ENCODE data around the gene TPT1. TPM values are rescaled to one million over a fixed set of nuclear protein-coding genes. Genes with fewer than 3 reads are reported as not detected.
A peak's percentile ranks its signal among the peaks of the same experiment; 100 is the strongest.
"Not testable (repeated sequence)": the region's sequence is repeated elsewhere in the genome, so short reads cannot be mapped to it uniquely, and the experiment has no call there.

Gene TPT1
- total RNA-seq = 2,606 and 2,653 TPM in 2 replicates

GRCh38 chr13:45341034-45341798, at the start of gene TPT1:
Gene TPT1, minus strand, starts transcription at chr13:45341183. Its CDS starts 114 bp downstream, at chr13:45341069.
- H3K4me3 Mint-ChIP-seq (ENCODE audit: low read depth) = peak within 1 kb of the TSS; percentile 99
- peaks cover 71% of the 10 kb centered on the region for H3K36me3 Mint-ChIP-seq (ENCODE audit: low read depth)
- intact Hi-C loops (cut with micrococcal nuclease) = loop anchor here (1.0 to 5.0 kb wide), 7 partner anchors 26 to 826 kb away; partner anchors contain the start of genes COG3 and GTF2F2
- no peaks in the 10 kb centered on the region for H3K9me3 Mint-ChIP-seq
- H3K4me1 Mint-ChIP-seq (ENCODE audit: low read depth) = peaks cover 40% of the 10 kb centered on the region
- H3K27ac Mint-ChIP-seq = peak within 1 kb of the TSS; percentile 99
- DNase-seq (ENCODE audit: low spot score) = peak; percentile 99
- H3K27me3 Mint-ChIP-seq (ENCODE audit: low read depth) = no peaks in the 10 kb centered on the region

DNA sequence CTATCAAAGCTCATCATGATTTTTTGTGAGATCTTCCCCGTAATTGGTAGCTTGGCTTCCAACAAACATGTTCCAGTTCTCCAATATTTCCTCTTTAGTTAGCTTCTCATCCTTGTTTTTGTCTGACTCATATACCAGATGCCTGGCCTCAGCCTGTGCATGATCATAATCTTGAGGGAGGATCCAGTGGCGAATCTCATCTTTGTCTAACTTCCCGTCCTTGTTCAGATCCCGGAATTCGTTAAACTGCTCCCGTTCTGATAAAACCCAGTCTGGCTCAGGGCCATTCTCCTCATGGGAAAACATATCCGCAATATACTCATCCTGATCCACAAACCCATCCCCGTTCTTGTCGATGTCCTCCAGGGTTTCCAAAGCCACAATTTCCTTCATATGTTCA, 49.4 kb upstream of the TPT1 start:
- H3K27me3 Mint-ChIP-seq (ENCODE audit: low read depth); H3K27ac Mint-ChIP-seq; H3K9me3 Mint-ChIP-seq; intact Hi-C loops (cut with micrococcal nuclease); DNase-seq (ENCODE audit: low spot score); H3K4me3 Mint-ChIP-seq (ENCODE audit: low read depth): not testable (repeated sequence)
- H3K36me3 Mint-ChIP-seq (ENCODE audit: low read depth) = peaks cover 36% of the 10 kb centered on the region
- peaks cover 13% of the 10 kb centered on the region for H3K4me1 Mint-ChIP-seq (ENCODE audit: low read depth)

GRCh38 chr13:45388664-45389063, 47.7 kb upstream of the TPT1 start:
- no peaks in the 10 kb centered on the region for H3K9me3 Mint-ChIP-seq
- intact Hi-C loops (cut with micrococcal nuclease) = no loop called here
- DNase-seq (ENCODE audit: low spot score) = no peak
- no peaks in the 10 kb centered on the region for H3K27me3 Mint-ChIP-seq (ENCODE audit: low read depth)
- no peak overlapping the region for H3K4me3 Mint-ChIP-seq (ENCODE audit: low read depth)
- peaks cover 44% of the 10 kb centered on the region for H3K36me3 Mint-ChIP-seq (ENCODE audit: low read depth)
- peaks cover 4% of the 10 kb centered on the region for H3K4me1 Mint-ChIP-seq (ENCODE audit: low read depth)
- no peak overlapping the region for H3K27ac Mint-ChIP-seq

DNA sequence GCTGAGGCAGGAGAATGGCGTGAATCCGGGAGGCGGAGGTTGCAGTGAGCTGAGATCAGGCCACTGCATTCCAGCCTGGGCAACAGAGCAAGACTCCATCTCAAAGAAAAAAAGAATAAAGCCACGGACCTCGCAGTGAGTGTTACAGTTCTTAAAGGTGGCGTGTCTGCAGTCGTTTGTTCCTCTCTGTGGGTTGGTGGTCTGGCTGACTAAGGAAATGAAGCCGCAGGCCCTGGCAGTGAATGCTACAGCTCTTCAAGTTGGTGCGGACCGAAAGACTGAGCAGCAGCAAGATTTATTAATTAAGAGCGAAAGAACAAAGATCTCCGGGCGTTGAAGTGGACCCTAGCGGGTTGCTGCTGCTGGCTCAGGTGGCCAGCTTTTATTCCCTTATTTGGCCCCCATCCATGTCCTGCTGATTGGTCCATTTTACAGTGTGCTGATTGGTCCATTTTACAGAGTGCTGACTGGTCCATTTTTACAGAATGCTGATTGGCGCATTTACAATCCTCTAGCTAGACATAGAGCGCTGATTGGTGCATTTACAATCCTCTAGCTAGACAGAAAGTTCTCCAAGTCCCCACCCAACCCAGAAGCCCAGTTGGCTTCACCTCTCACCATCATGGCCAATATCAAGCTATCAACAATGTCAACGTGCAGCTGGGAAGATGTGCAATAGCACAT, 46.1 kb upstream of the TPT1 start:
- H3K36me3 Mint-ChIP-seq (ENCODE audit: low read depth) = peaks cover 36% of the 10 kb centered on the region
- H3K4me3 Mint-ChIP-seq (ENCODE audit: low read depth); DNase-seq (ENCODE audit: low spot score); intact Hi-C loops (cut with micrococcal nuclease); H3K9me3 Mint-ChIP-seq; H3K27me3 Mint-ChIP-seq (ENCODE audit: low read depth); H3K27ac Mint-ChIP-seq; H3K4me1 Mint-ChIP-seq (ENCODE audit: low read depth): not testable (repeated sequence)

DNA sequence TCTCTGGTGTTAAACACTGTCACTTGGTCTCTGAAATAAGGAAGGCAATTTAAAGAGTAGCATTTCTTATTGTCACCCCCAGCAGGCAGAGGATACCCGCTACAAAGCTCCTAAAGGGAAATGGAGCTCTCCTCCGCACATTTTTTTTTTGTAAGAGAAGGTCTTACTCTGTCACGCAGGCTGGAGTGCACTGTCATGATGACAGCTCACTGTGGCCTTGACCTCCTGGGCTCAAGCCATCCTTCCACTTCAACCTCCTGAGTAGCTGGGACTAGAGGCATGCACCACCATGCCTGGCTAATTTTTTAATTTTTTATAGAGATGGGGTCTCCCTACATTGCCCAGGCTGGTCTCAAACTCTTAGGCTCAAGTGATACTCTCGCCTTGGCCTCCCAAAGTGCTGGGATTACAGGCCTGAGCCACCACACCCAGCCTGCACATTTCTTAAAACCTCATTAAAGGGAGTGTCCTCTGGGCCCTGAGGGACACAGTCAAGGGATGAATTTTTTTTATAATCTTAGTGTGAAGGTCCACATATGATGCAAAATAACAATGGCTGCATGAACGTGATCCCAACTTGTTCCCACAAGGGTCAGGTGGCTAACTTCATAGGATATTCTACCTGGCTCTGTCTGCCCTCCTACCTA, 45.0 kb upstream of the TPT1 start:
- no peaks in the 10 kb centered on the region for H3K9me3 Mint-ChIP-seq
- no peak overlapping the region for H3K27ac Mint-ChIP-seq
- no peaks in the 10 kb centered on the region for H3K27me3 Mint-ChIP-seq (ENCODE audit: low read depth)
- peaks cover 33% of the 10 kb centered on the region for H3K36me3 Mint-ChIP-seq (ENCODE audit: low read depth)
- intact Hi-C loops (cut with micrococcal nuclease) = no loop called here
- no peak overlapping the region for H3K4me3 Mint-ChIP-seq (ENCODE audit: low read depth)
- peaks cover 4% of the 10 kb centered on the region for H3K4me1 Mint-ChIP-seq (ENCODE audit: low read depth)
- DNase-seq (ENCODE audit: low spot score) = no peak

GRCh38 chr13:45385320-45385719, 44.3 kb upstream of the TPT1 start:
- Mint-ChIP-seq H3K4me3 (ENCODE audit: low read depth) (no peak overlapping the region), H3K27ac (no peak overlapping the region)
- intact Hi-C loops (cut with micrococcal nuclease) = no loop called here

GRCh38 chr13:45384474-45385174, 43.6 kb upstream of the TPT1 start:
- DNase-seq (ENCODE audit: low spot score) = no peak
- Mint-ChIP-seq H3K4me3 (ENCODE audit: low read depth) (no peak overlapping the region), H3K9me3 (no peaks in the 10 kb centered on the region), H3K27me3 (ENCODE audit: low read depth) (no peaks in the 10 kb centered on the region), H3K27ac (no peak overlapping the region), H3K4me1 (ENCODE audit: low read depth) (peaks cover 4% of the 10 kb centered on the region), H3K36me3 (ENCODE audit: low read depth) (peaks cover 24% of the 10 kb centered on the region)
- intact Hi-C loops (cut with micrococcal nuclease) = no loop called here

More at GRCh38 chr13:45385320-45385719, 44.3 kb upstream of the TPT1 start:
- DNase-seq (ENCODE audit: low spot score) = no peak
- Mint-ChIP-seq H3K36me3 (ENCODE audit: low read depth) (peaks cover 26% of the 10 kb centered on the region), H3K27me3 (ENCODE audit: low read depth) (no peaks in the 10 kb centered on the region), H3K9me3 (no peaks in the 10 kb centered on the region), H3K4me1 (ENCODE audit: low read depth) (peaks cover 4% of the 10 kb centered on the region)

DNA sequence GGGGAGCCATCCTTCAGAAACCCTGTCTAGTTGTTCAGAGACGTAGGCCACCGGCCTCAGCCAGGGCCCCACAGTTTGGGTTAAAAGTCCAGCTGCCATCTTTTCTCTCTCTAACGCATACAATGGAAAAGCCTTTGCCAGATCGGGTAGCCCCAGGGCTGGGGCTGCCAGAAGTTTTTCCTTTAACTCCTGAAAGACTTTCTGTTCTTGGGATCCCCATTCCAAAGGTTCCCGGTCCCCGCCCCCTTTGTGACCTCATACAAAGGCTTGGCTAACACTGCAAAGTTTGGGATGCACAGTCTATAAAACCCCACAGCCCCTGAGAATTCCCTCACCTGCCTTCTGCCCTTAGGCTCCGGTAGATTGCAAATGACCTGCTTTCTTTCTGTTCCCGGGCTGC, 41.8 kb upstream of the TPT1 start:
- H3K36me3 Mint-ChIP-seq (ENCODE audit: low read depth) = peaks cover 23% of the 10 kb centered on the region
- H3K27me3 Mint-ChIP-seq (ENCODE audit: low read depth); intact Hi-C loops (cut with micrococcal nuclease); H3K4me3 Mint-ChIP-seq (ENCODE audit: low read depth); H3K27ac Mint-ChIP-seq; H3K4me1 Mint-ChIP-seq (ENCODE audit: low read depth); DNase-seq (ENCODE audit: low spot score); H3K9me3 Mint-ChIP-seq: not testable (repeated sequence)

DNA sequence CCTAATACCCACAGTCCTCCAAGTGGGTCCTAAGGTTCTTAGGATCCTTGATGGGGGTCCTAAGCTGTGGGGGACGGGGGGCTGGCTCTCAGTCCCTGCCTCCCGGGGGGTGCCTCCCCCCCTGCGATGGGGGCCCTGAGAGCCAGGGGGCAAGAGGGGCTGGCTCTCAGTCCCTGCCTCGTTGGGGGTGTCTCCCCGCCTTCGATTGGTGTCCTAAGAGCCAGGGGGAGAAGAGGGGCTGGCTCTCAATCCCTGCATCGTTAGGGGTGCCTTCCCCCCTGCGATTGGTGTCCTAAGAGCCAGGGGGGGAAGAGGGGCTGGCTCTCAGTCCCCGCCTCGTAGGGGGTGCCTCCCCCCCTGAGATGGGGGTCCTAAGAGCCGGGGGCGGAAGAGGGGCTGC, 40.2 kb upstream of the TPT1 start:
- intact Hi-C loops (cut with micrococcal nuclease) = no loop called here
- no peak for DNase-seq (ENCODE audit: low spot score)
- H3K27ac Mint-ChIP-seq = no peak overlapping the region
- no peaks in the 10 kb centered on the region for H3K9me3 Mint-ChIP-seq
- no peaks in the 10 kb centered on the region for H3K4me1 Mint-ChIP-seq (ENCODE audit: low read depth)
- no peak overlapping the region for H3K4me3 Mint-ChIP-seq (ENCODE audit: low read depth)
- peaks cover 13% of the 10 kb centered on the region for H3K36me3 Mint-ChIP-seq (ENCODE audit: low read depth)
- no peaks in the 10 kb centered on the region for H3K27me3 Mint-ChIP-seq (ENCODE audit: low read depth)

- H3K36me3 Mint-ChIP-seq (ENCODE audit: low read depth) = peaks cover 13% of the 10 kb centered on the region
- H3K4me1 Mint-ChIP-seq (ENCODE audit: low read depth); H3K9me3 Mint-ChIP-seq; H3K4me3 Mint-ChIP-seq (ENCODE audit: low read depth); H3K27ac Mint-ChIP-seq; H3K27me3 Mint-ChIP-seq (ENCODE audit: low read depth); DNase-seq (ENCODE audit: low spot score); intact Hi-C loops (cut with micrococcal nuclease): not testable (repeated sequence)
Measured at GRCh38 chr13:45380708-45381107, 39.7 kb upstream of the TPT1 start.

DNA sequence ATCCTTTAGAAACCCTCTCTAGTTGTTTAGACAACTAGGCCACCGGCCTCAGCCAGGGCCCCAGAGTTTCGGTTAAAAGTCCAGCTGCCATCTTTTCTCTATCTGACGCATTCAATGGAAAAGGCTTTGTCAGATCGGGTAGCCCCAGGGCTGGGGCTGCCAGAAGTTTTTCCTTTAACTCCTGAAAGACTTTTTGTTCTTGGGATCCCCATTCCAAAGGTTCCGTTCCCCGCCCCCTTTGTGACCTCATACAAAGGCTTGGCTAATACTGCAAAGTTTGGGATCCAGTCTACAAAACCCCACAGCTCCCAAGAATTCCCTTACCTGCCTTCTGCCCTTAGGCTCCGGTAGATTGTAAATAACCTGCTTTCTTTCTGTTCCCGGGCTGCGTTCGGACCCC, 38.5 kb upstream of the TPT1 start:
- H3K36me3 Mint-ChIP-seq (ENCODE audit: low read depth); H3K4me3 Mint-ChIP-seq (ENCODE audit: low read depth); H3K9me3 Mint-ChIP-seq; intact Hi-C loops (cut with micrococcal nuclease); H3K27me3 Mint-ChIP-seq (ENCODE audit: low read depth); H3K4me1 Mint-ChIP-seq (ENCODE audit: low read depth); H3K27ac Mint-ChIP-seq; DNase-seq (ENCODE audit: low spot score): not testable (repeated sequence)

DNA sequence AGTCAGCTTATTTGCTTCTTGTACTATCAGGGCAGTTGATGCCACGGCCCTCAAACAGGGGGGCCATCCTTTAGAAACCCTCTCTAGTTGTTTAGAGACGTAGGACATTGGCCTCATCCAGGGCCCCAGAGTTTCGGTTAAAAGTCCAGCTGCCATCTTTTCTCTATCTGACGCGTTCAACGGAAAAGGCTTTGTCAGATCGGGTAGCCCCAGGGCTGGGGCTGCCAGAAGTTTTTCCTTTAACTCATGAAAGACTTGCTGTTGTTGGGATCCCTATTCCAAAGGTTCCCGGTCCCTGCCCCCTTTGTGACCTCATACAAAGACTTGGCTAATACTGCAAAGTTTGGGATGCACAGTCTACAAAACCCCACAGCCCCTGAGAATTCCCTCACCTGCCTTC, 37.8 kb upstream of the TPT1 start:
- H3K27me3 Mint-ChIP-seq (ENCODE audit: low read depth); H3K27ac Mint-ChIP-seq; H3K4me3 Mint-ChIP-seq (ENCODE audit: low read depth); intact Hi-C loops (cut with micrococcal nuclease); DNase-seq (ENCODE audit: low spot score); H3K36me3 Mint-ChIP-seq (ENCODE audit: low read depth); H3K4me1 Mint-ChIP-seq (ENCODE audit: low read depth); H3K9me3 Mint-ChIP-seq: not testable (repeated sequence)

Measured in activated T-helper 2 cell treated with anti-CD3 and anti-CD28 coated beads, Interferon-gamma antibody, Interleukin-2, Interleukin-4, amounts not matched to agents 10 μg/mL and 5 μg/mL and 100 μg/mL, durations not matched to agents 14 hours and 24 hours and 36 hours (primary cell).